HG02588 (cell line): ENCODE data around the gene MUC13.

Experiments
- ATAC-seq: cut with Tn5 transposase; IDR thresholded peaks from one replicate; pipeline ENCODE4 v1.9.1; 2021; ENCODE audit warnings: mild to moderate bottlenecking, moderate library complexity; ENCODE audit not compliant: unreplicated experiment

Gene MUC13

GRCh38 chr3:124904835-124905492 is 29.6 kb downstream of the MUC13 start:
- ATAC-seq: no peak

DNA sequence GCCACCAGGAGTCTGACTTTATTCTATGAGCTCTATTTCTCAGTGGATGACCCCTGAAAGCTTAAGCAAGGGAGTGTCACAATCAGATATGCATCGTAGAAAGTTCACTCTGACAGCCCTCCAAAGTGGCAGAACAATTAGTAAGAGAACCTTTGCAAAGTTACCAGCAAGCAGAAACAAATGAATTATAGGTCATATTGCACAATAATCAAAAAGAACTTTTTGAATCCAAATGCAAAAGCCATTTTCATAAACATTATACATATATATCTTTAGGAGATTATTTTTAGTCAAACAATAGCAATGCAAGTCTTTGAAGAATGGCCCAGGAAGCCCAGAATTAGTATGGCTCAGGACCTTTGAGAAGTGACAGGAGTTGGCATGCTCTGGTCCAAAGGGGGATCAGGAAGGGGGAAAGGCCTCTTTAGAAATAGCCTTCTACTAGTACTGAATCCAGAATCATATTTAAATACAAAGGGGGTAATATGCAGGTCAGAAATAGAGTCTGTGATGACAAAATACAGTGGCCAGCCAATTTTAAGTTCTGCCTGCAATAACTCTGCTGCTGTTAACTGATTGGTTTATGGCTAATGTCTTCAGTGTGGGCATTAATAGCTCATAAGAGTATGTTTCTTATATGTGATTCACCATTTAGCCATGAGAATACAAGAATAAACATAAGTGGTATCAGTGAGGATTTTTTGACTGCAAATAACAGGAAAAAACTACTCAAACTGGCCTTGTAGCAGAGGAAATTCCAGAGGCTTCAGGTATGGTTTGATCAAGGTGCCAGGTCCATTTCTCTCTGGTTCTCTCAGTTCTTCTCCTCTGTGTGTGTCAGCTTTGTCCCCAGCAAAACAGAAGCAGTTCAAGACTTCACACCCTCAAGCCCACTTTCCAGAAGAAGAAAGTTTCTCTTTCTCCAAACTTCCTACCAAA is 30.4 kb downstream of the MUC13 start:
- ATAC-seq: no peak

DNA sequence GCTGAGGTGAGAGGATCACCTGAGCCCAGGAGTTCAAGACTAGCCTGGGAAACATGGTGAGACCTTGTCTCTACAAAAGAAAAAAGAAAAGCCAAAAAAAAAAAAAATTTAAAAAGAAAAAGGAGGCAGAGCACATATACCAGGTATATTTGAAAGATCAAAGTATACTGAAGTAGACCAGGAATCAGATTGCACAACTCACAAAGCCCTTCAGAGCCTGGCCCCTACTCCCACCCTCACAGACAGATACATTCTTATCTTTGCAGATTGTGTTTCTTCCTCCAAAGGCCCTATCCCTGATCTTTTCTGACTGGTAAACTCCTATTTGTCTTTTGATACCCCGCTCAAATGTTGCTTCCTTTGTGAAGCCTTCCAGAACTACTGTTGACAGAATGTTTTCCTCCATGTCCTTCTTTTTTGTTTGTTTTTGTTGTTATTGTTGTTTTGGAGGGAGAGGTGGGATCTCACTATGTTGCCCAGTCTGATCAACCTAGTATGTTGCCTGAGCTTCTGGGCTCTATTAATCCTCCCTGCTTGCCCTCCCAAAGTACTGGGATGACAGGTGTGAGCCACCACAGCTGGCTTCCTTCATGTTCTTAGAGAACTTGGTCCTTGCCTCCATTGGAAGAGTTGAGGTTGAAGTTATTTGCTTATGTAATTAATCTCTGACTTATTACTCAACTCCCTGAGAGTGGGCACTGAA is 37.6 kb downstream of the MUC13 start:
- no peak for ATAC-seq

- no peak for ATAC-seq
Measured at GRCh38 chr3:124895756-124896155, 38.8 kb downstream of the MUC13 start.

DNA sequence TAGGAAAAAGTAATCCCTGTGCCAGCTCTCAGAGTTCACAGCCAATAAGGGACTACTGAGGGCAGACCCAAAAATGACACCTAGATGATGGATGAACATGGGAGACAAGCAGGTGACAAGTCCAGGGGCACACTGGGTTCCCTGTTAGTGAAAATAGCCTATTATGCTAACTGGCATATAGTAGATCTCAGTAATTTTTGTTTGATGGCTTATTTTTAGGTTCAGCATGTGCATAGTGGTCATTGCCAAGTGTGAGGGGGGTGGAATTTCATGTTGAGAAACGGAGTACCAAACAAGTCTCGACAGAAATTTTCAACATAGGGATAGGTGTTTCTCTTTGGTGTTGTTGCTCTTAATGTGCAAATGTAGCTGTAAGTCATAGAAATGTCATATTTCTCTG is 41.0 kb downstream of the MUC13 start:
- no peak for ATAC-seq

DNA sequence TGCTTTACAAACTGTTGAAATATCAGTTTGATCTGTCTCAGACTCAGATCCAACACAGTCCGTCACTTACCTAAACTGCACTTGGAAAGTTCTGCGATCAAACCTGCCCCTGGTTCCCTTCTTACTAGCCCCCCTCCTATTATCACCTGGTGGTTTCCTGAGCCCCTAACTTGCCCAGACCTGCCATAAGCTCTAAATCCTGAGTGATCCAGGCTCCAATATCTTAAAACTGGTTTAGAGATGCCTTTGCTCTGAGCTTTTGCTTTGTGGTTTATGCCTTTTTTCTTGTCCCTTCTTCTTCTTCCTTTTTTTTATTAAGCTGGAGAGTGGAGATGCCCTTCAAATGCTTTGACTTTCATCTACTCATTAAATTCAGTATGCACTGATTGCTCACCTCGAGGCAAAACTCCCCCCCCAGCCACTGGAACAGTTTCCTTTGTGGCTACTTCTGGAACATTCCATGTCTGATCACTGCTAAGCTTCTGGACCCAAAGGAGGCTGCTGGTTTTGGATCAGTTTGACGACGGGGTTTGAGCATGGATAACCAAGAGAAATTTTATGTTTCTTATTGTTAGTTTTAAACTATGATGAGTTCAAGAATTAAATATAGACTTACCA is 43.9 kb downstream of the MUC13 start:
- ATAC-seq: no peak

DNA sequence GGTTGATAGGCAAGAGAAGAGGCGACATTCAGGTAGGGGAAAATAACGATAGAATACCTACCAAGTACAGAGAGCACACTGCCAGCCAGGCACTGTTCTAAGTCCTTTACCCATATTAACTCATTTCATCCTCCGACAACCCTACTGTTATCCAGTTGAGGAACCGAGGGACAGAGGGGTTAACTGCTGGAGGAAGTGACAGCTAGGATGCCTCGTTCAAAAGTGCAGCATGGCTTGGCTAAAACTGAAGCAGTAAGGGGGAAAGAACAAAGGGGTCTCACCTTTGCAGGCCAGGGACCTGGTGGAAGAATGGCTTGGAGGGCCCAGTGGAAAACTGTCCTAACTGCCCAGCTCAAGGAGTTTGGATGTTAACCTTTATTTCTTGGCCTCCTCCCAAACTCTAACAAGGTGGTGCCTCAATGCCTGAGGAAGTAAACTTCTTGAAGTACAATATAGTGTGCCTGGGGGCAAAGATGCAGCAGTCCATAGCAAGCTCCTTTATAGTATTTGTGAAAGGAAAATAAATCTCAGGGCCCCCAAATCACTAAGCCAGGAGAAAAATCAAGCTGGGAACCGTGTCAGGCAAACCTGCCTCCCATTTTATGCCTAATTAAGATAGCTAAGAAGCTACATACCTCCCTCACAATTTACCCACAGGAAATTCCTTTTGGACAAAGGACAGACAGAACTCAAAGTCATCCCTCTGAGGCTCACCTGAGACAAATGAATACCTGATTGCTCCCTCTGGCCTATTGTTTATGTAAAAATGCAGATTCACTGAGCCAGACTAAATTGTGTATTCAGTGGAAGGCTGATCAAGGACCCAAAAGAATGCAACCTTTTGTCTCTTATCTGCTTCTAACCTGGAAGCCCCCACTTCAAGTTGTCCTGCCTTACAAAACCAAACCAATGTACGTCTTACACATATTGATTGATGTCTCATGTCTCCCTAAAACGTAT is 45.8 kb downstream of the MUC13 start:
- ATAC-seq: no peak

- no peak for ATAC-seq
Measured at GRCh38 chr3:124887932-124888298, 46.6 kb downstream of the MUC13 start.

- ATAC-seq: peak; percentile 65
Measured at GRCh38 chr3:124887177-124887931, 47.2 kb downstream of the MUC13 start, which contains the start of gene ITGB5. Gene ITGB5, minus strand, starts transcription at chr3:124887365. Its CDS starts 365 bp downstream, at chr3:124887000.

DNA sequence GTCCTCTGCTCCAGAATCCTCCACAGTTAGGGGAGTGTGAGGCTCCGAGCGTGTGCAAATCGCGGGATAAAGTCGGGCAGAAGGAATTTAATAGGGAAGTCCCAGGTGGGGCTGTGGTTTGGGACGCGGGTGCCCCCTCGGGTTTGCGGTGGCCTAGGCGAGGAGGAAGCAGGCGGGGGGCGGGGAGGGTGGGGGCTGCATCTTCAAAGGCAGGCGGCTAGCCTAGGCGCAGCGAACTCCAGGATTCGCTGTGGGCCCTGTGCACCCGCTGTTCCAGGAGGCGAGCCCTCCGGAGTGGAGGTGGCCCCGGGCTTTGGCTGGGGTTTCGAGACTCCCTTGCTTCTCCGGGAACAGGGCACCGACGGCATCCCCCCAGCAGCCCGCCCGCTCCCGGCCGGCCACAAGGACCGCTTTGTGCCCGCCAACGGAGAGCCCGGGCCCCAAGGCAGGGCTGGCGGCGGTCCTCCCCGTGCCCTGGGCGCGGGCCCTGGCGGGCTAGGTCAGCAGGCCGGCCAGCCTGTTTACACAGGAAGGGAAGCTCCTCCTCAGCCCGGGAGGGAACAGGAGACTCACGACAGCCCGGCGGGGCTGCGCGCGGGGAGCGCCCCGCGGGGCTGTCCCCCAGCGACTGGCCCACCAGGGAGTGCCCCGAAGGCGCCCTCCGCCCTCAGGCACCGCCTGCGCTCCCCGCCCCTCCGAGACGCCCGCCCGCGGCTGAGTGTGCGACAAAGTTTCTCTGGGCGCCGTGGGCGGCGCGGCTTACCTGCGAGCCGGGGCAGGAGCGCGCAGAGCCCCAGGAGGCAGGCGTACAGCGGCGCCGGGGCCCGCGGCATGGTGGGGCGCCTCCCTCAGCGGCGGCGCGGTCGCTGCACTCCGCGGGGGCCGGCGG is 48.1 kb downstream of the MUC13 start:
- peak; percentile 59 for ATAC-seq

DNA sequence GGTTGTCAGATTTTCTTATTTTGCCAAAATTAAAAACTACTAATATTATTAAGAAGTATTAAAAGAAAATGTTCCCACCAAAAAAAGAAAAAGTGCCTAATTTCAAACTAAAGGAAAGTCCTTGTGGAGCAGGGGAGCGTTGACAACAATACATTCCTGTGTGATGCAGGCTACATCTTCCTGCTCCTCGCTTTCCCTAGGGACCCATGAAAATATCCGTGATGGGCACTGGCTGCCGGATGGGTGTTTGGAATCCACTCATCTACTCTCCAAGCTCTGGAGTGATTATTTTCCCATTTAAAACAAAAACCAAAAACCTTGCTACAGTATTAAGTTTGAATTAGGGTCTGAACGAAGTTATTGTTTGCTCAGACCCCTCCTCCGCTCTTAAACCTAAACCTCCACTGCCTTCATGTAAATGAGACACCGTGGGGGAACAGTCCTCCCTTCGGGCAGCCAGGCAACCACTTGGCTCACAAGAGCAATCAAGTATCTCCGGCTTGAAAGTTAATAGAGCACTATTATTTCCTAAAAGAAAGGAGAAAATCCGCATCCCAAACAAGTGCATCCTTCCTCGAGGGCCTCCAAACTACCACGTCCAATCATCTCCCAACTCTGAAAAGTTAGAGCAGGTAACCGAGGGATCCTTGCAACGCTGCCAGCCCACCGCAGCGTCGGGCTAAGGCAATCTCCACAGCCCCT is 48.9 kb downstream of the MUC13 start:
- ATAC-seq: no peak

GRCh38 chr3:124884474-124885101 is 50.0 kb downstream of the MUC13 start:
- ATAC-seq: no peak

- ATAC-seq: no peak
Measured at GRCh38 chr3:124883766-124884473, 50.6 kb downstream of the MUC13 start.

DNA sequence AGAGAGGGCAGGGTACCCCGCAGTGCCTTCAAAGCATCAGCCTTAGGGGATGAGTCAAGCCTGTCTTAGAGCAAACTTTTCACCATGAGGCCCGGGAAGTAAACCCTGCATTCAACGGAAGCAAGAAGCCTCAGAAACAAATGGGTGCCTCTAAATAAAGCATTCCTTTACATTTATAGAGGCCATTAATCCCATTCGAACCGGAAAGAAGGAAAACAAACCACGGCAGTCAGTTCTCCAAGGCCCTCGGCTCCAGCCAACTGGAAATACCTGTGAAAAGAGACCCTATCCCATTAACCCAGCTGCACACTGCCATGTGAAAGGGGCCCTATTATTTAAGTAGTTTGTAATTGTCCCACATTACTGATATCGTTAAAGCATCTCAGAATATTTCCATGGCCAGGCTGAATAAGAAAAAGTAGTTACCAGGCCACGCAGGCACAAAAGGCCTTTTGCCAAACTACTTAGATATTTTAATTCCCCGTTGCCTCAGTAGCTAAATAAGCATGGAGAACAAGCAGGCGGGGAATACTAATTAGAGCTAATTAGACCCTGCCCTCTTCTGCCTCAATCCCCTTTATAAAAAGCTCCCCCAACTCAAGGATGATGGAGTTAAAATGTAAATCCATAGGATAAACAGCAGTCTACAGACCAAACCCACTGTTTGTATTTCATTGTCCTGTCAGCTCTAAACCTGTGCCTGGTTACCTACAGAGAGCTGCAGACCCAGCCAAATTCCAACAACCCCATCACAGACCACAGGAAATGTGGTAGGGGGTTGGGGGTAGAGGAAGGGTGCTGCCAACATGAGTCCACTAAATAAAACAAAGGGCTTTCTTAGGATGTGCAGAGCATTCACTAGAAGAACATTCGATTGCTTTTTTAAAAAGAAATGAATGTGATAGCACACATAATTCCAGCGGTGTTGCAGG is 51.5 kb downstream of the MUC13 start:
- ATAC-seq: no peak

DNA sequence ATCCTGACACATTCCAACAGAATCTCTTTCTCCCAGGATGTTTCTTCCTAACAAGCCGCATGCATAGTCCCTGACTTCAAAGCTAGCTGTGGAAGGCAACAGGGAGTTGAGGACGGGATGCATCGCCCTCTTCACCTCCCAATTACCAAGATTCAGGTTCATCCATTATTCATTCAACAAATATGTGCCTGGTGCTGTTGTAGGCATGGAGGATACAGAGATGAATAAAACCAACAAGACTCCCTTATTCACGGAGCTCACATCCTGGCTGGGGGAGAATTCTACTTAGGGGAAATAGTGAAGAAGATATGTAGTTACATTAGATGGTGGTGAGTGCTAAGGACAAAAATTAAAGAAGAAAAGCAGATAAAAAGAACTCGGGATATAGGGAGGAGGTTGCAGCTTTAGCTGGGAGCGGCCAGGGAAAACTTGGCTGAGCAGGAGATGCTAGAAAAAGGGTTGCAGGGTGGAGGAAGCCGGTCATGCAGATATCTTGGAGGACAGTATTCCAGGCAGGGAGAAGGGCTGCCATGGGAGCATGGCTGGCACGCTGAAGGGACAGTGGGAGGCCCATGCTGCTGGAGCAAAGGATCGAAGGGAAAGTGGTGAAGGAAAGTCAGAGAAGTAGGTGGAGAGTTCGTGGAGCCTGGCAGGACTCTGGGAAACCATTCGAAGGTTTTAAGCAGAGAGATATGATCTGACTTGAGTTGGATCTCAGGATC is 52.4 kb downstream of the MUC13 start:
- no peak for ATAC-seq
